SW 1271 (cell line): ENCODE results near the gene TRPM3.

Source experiments
- DNase-seq, 2 experiments: peaks; one replicate each; lab custom pipeline; 2025; lab: John Stamatoyannopoulos, UW

The TRPM3 gene

DNA sequence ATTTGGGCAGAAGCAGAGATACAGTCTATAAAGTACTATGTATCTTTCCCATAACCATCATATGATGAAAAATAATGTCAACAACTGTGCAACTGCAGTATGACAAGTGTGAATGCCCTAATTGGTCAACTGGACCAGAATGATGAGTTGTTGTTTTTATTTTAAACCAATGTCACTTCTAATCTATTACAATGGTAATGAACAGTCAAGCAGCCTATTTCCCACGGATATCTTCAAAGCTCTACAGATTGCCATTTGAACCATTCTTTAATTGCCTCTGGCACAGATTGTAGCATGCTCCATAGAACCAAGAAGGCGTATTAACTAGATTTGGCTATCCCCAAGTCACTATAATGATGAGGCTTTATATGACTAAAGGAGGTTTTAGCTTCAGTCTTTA lies 233.6 kb downstream of the TRPM3 start:
- DNase-seq, result no peak

DNA sequence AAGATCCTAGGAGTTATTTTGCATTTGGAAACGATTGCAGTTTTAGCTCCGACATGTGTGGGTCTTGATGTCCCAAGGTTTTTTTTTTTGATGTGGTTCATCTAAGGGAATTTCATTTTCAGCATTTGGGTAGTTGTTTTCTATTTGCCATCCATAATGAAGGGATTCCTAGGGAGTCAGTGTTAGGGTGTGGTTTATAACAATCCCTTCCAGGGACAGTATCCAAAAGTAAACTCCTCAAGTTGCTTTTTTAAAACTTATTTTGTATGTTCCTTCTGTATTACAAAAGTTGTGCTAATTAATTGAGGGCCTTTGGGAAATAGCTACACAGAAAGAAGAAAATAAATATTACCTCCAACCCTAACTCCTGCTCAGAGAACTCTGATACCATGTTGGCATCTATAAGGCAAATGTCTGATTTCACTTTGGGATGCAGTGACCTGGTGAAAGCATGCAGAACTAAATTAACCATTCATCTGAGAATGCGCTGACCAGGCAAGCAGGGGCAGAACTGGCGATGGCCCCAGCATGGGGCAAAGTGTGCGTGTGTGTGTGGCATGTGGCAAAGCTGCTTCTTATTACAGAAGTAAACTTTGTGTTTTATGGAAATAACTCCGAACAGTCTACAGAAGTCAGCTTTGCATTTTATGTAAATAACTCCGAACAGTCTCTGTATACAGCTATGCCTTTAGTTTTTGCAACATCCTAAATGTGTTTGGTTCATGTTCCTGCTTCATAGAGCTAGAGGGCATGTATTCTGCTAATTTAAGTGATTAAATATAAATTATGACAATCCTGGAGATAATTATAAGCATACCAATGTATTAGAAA lies 237.2 kb downstream of the TRPM3 start:
- DNase-seq, result no peak

DNA sequence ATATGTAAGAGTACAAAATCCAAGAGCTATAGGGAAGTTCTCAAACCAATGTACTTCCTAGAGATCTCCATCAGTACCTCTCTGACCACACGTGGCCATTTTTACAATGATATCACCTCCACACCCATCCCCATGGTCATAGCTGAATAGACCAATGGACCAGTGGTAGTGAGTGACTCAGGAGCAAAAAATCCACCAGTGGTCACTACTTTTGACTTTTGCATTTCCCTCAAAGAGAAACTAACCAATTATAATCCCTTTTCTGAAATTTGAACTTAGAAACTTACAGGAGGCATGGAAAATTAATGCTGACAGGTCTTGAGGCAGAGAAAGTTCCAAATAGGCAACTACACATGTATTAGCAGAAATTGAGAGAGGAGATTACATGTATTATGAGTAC lies 238.4 kb downstream of the TRPM3 start:
- no peak for DNase-seq

DNA sequence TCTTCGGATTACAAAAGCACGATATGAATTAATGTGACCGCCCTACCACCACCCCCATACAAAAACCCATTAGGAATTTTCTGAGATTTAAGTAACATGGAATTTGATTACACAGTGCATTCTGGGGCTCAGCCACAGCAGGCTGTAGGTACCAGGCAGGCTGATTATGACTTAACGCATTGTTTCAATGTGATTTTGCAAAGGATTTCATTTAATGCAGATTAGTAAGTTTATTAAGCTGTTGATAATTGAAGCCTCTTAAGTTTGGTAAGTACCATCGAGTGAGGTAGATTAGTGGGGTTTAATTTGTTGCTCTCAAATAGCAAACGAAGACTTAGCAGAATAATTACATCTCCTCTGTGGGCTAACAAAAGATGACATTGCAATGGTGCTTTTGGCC lies 240.1 kb downstream of the TRPM3 start:
- DNase-seq, result no peak

DNA sequence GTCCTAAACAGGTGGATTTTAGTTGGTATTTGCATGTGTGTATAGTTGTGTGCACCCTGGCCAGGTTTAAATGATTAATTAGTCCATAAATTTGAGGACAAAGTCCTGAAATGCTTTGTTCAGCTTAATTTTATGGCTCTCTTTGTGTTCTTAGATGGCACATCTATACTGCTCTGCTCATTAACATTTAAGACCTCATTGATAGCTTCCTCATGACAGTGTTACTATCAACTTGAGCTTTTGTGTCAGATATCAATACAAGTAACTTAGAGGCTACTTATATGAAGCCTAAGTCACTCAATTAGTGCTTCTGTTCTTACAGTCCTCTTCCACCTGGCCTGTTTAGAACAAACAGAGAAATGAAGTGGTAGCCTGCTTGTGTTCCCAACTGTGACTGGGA lies 240.9 kb downstream of the TRPM3 start:
- no peak for DNase-seq

DNA sequence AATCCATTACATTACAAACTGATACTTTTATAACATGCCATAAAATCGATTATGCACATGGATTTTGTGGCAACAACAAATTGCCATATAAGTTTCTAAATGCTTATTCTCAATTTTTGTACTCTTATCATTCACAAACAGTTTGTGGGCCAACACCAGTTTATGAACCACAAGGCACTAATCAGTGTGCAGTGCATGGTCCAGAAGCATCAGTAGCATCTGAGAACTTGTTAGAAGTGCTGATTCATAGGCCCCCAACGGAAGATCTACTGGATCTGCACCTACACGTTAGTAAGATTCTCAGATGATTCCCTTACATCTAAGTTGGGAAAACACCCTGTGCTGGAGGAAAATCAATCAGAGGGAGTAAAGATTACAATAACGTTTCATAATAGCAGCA lies 242.8 kb downstream of the TRPM3 start:
- no peak for DNase-seq

DNA sequence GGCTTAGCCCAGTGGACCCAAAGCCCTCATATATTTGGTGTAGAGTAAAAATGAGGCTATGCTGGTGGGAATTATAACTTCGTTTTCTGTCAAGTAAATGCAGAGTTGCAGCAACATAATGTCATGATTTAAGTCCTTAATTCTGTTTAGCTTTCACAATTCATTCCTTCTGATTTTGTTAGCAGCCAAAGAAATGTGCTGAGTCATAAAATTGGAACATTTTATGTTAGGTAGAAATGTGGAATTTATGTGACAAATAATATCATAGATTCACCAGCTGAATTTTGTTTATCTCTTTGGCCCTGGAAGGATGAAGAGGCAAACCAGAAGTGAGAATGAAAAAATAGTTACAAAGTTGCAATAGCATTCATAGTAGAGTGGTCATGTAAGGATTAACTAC lies 247.0 kb downstream of the TRPM3 start:
- DNase-seq, result no peak

DNA sequence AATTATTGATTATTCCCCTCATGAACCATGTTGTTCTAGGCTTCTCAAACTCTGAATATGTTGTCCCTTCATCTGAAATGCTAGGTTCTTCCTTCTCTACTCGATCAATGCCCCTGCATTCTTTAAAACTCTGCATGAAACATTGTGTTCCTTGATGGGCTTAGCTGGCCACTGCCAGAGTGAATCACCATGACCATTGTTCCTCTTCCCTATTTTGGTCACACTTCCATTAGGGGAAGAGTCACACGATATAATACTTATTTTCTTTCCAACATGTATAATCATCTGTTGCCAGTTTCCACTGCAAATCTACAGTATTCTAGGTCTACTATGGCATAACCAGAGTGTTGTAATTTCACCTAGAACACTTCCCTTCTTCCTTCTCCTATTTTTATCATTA lies 247.9 kb downstream of the TRPM3 start:
- no peak for DNase-seq

DNA sequence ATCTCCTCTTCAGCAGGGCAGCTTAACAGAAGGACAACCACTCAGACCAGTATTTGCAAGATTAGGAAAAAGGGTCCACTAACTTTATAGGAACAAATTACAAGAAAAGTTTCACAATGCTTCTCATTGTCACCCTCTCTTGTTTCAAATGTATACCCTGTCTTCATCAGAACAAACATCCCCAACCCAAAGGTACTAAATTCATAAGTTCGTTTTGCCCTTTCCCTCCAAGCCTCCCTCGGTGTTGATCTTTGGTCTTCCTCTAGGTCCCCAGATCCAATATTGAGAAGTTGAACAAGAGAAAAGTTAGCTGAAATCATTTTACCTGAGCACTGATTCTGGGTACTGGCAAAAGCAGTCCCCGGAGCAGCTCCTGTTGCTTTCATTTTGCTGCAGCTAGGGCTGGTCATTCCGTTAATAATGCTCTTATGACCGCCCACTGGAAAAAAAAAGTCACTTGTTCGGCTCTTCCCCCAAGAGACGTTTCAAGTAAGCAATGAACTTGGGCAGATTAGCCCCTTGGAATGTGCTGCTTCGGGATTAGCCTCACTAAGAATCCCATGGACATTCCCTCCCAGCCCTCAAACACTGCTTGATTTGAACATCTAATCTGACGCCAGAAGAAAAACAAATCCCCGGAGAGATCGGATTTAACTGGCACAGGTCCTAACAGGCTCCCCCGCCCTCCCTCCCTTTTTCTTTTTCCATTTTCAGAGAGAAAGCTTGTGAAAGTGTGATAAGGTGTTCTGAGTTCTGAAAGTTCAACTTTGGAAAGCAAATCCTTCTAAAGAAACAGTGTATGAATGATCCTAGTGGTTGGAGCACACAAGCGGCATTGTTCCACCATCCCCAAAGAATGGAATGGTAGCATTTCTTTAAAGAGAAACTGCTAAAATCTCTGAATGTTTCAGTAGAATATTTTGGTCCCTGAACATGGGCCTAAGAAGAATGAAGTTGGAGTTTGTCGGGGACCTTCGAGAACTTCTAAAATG lies 252.5 kb downstream of the TRPM3 start:
- DNase-seq, result no peak

DNA sequence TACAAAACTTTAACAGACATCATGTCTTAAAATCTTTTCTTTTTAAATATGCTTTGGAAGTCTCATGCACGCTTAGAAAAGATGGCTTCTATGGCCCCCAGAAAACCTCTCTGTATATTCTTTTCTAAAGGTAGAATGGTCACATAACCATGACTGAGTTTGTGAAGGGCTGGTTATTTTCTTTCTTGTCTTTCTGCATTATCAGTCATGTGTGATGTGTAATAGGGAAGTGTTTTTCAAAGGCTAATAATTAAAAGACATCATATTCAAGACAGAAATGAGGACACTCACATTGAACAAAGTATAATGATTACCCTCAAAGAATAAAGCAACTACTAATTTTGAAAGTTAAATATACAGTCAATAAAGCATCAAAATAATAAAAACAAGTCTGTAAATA lies 253.4 kb downstream of the TRPM3 start:
- no peak for DNase-seq

DNA sequence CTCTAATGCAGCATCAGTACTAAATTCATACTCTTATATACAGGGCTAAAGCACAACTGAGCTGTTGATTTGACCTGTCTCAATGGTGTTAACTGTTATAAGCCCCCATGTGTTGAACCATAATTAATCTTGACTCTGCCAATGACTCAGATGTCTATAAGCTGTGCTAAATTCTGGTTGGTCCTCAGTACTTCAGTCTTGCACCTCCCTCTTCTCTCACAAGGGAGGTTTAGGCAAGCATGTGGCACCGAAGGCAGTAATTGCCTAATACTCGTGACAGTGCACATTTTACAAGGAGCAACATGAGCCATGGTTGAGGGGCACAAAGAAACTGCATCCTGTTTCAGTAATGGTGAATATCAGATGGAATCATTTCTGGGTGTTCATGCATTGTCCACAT lies 255.9 kb downstream of the TRPM3 start:
- DNase-seq, result no peak

DNA sequence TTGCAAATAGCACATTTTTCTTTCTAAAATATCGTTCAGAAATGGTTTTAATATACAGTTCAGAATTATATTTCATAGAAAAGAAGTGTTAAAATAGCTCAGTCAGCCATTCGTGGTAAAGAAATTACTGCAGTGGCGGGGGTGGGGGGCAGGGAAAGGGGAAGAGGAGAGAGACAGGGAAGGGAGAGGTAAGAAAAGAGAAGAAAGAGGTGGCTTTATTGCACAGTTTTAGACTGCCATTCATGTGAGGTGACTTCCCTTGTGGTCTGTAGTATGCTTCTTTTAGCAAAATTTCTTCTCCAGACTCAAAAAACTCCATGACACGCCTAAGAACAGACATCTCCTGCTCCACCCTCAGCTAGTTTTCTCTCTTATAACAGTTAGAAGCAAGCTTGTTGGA lies 259.6 kb downstream of the TRPM3 start:
- DNase-seq, result no peak

DNA sequence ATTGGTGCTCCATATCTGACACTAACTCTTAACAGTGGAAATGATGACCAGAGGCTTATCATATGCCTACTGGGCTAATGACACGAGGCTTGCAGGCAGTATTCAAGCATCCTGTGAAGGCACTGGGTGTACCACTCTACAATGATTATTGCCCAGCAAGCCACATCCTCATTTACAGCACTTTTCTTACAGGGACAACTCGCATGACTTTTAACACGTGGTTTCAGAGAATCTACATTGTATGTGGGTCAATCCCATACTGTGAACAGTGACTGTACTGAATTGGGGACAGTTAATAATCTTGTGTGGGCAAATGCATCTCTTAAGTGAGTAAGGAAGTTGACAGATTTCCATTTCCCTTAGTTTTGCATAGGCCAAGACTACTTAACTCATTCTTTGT lies 260.0 kb downstream of the TRPM3 start:
- no peak for DNase-seq

DNA sequence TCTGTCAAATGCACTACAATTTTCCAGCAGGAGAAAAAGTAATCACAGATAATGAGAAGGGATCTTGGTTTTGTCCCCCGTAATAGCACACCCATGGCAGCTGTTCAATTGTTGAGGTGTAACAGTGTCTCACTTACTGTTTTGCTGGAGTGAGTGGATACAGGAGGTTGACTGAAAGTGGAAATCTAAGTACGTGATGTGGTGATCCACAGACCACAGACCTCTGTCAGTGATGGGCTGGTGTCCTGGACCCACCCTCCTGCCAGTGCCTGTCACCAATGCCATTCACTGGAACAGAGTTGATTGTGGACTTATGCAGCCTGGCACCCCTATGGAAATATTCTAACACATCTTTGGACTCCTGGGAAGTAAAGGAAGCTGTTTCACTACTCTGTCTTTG lies 261.7 kb downstream of the TRPM3 start:
- no peak for DNase-seq

DNA sequence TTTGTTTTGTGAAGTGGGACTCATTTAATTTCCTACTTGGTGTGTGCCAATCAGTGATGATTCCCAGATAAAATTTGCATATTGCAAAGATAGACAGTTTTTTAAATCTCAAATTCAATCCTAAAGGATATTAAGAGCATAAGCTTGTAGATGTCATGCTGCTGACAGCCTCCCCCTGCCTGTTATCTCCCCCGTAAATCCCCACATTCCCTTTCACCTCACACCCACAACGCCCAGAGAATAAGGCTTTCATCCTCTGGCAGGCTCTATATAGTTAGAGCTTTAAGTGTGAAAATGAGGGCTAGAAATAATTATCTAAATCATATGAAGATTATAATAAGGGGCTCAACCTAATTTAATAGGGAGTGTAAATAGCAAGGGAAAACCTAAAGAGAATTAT lies 265.0 kb downstream of the TRPM3 start:
- no peak for DNase-seq

DNA sequence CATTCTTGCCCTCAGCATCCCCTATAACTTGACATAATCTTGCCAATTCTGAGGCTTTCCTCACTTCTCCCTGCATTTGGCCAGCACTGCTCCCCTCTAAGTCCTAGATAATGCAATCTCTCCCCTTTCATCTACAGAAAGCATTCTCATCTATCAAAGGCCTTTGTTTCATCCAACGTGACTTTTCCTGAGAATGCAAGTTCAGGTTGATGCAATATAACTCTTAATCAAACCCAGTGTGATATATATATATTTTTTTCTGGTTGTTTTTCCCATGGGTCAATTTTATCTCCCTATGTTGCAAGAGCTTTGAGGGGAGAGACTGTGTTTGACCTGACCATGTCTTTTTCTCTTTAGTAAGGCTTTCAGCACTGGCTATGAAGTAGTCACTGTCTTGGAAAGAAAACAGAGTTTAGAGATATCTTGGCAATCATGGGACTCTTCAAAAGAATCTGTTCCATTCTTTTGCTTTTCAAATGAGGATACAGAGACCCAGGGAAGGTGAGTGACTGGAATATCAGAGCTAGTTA lies 268.6 kb downstream of the TRPM3 start:
- no peak for DNase-seq

DNA sequence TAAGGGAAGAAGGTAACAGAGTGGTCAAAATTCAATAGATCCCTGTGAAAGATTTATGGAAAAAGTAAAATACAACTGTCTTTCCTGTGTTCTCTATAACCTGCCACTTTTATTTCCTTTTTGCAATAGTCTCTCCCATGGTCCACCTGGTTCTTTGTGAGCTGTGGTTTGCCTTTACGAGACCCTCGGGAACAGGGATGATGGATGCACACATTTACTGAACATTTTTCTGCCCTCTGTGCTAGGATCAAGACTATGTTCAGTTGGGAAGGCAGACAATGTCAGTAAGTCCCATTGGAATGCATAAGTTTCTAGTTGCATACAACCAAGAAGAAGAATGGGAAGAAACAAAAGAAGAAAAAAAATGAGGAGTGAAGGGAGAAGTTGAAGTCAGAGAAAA lies 281.2 kb downstream of the TRPM3 start:
- DNase-seq, result no peak

DNA sequence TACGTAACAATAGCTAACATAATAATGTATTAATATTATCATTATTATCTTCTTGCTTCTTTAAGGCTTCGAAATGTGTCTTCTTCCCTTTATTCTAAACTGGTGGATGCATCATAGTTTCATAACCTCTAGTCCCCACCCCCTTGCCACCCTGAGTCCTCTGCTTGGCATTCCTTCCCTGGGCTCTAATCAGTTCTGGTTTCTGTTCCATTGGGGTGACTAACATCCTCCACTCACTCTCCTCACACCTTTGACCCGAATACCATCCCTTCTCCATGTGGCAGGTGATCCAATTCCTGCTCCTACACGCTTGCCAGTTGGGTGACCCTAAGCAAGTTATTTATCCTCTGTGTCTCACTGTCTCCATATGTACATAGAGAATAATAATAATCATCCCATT lies 286.1 kb downstream of the TRPM3 start:
- DNase-seq, result no peak

DNA sequence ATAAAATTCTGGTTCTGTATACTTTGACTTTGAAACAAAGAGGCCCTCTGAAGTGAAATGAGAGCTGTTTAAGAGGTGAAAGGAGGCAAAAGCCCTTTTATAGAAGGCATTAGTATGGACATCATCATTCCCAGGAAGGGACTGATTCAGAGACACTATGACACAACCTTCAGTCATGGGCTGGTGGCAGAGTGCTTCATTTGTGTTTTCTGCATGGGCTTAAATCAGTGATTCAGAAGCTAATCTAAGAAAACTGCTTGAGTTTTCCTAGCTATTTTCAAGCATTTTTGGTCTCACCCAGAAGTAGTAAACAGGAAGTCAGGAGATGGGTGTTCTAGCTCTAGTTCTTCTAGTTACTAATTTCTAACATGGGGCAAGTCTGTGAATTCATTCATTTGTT lies 288.9 kb downstream of the TRPM3 start:
- DNase-seq, result no peak

DNA sequence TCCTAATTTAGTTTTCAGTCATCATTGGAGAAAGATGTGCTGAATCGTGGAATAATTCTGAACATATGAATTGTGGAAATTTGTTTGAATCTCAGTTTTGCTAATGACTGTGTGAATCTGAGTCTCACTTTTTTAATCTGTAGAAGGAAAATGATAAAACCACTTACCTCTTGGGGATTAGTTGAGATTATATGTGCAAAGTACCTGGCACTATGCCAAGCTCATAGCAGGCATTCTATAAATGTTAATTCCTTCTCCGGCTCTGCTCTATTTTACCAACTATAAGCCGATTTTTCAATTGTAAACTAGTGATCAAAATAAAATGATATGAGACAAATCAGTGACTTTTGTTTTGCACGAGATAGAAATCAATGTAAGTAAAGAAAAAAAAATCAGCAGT lies 290.8 kb downstream of the TRPM3 start:
- DNase-seq, result no peak

DNA sequence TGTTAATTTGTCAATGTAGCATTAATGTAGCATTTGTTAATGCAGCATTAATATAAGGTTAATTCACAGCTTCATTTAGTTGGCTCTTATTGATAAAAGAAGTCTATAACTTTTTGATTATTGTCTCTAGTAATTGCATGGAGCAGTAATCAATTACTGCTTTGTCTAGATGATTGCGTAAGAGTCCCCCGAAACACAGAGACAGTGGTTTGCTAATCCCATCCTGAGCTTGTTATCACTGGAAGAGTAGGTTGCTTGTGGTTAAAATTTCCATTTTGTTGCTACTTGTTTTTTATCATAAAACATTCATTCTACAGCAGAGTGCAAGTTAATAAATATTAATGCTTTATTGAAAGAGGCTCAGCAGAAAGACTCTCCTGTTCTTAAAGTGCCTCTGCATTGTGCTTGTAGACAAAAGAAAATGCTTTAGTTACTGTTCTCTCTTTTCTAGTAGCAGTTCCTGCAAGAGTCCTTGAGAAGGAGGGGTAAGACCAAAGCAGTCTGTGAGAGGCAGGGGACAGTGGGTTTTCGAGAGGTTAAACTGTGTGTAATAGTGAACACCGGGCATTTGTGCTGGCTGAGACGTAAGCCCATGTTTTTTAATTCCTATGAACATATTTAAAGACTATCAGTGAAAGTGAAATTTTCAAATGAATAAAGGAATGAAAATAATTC lies 291.7 kb downstream of the TRPM3 start:
- DNase-seq, result no peak

DNA sequence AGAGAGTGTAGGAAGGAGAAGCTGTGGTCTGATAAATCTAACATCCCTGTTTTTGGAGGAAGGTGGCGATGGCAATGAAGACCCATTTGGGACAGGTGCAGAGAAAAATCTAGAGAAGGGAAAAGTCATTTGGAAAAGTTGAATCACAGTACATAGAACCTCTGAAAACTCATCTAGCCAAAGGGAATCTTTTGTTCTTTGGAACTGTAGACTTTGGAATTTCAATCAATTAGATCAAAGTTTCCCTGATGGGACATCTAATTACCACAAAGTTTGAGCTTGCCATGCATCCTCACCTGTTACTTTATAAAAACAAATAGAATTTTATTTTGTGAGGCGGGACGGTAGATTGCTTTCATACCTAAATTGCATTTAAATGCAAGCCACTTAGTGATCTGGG lies 294.9 kb downstream of the TRPM3 start:
- DNase-seq, result no peak
